ENCODE data around the gene NAALADL2.
A peak's percentile ranks its signal among the peaks of the same experiment; 100 is the strongest.
"Not testable (repeated sequence)": the region's sequence is repeated elsewhere in the genome, so short reads cannot be mapped to it uniquely, and the experiment has no call there.

NAALADL2 gene

DNA sequence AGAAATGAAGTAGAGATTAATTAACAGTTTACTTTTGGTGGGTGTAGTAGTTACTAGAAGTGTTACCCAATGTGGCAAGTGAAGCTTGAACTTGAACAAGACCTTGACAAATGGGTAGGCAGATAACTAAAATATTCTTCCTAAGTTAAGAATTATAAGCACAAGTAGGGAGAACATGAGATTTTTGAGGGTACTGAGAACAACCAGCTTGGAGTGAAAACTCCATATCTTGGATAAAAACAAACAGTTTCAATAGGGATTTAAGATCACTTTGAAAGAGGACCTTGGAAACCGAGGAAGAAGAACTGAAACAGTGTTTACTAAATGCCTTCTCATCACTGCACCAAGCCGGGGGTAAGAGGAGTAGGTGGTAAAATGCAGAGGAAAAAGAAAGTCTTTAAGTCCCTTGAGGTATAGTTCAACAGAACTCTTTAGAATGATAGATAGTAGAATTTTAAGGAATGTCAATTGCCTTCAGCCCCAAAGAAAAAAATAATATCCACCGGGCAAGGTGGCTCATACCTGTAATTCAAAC lies 496.7 kb downstream of the NAALADL2 start:
- no peak for FAIRE-seq
- no peak for DNase-seq (ENCODE audit: low spot score)

DNA sequence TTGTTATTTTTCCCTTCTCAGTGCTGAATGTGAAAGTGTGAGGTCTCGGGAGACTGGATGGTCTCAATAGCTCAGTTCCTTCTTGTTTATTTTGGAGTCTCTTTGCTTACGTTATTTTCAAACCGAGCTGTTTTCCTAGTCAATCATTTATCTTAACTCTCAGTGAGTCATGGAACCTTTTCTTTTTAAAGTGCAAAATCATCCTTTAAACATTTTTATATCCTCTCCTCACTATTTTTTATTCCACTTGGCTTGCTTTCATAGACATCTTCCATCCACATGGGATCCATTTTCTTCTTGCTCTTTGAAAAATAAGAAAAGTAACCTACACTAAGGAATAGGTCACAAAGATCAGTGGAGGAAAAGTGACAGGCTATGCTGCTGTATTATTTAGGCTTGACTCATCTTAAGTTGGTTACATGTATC lies 497.8 kb downstream of the NAALADL2 start:
- DNase-seq (ENCODE audit: low spot score) (no peak), FAIRE-seq (no peak)

DNA sequence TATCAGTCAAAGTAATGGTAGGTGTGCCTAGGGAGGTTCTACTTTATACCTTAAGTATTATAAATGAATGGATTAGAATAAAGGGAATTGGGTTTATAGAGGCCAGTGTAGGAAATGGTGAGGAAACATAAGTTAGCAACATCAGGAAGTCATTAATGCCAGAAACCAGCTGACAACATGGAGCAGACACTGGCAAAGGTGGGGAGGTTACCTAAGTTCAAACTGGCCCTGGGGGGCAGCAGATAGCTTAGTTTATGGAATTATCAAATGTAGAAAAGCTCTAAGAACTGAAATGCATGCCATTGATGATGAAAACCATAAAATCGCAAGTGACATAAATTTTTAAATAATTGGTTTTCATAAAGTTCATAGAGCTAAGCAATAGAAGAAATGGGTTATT lies 498.6 kb downstream of the NAALADL2 start:
- no peak for DNase-seq (ENCODE audit: low spot score)
- FAIRE-seq = no peak

DNA sequence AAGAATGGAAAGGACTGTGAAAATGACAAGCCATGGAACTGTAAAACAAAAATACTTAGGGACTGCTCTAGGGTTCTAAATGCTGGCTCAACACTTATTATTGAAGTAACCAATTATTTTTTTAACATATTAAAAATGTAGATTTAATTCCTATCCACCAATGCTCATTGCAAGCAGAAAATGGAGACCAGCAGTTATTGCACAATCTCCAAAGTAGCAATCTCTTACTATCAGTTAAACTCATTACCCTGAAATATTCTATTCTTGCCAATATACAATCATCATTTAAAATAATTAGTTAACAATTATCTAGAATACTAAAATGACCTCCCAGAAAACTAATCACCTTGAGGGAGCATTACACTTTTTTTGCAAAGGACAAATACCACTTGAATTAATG lies 499.8 kb downstream of the NAALADL2 start:
- DNase-seq (ENCODE audit: low spot score) (no peak), FAIRE-seq (no peak)

DNA sequence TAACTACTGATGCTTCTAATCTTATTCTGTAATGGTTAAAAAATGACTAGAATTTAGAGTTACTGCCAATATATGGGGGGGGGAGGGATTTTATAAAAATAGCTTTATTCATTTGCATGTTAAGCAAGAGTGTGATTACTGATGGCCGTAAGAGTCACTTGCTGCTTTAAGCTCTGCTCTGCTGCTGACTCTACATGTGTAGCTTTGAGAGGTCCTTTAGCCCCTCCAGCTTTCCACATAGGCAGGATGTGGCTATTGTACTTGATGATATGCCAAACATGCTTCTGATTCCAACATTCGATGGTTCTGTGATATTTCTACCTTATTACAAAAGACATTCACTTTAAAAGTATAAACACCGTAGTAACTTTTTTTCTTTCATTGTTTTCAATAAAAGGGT lies 511.3 kb downstream of the NAALADL2 start:
- FAIRE-seq = not testable (repeated sequence)

DNA sequence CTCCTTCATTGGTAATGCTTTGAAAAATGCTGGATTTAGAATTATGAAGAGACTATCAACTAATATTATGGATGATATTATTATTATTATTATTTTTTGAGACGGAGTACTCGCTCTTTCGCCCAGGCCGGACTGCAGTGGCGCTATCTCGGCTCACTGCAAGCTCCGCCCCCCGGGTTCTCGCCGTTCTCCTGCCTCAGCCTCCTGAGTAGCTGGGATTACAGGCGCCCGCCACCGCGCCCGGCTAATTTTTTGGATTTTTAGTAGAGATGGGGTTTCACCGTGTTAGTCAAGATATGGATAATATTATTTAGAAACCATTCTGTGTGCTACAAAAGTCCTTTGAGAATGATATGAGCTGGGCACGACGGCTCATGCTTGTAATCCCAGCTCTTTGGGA lies 512.1 kb downstream of the NAALADL2 start:
- FAIRE-seq; DNase-seq (ENCODE audit: low spot score): not testable (repeated sequence)

More for the DNA sequence above, 511.3 kb downstream of the NAALADL2 start:
- not testable (repeated sequence) for DNase-seq (ENCODE audit: low spot score)

DNA sequence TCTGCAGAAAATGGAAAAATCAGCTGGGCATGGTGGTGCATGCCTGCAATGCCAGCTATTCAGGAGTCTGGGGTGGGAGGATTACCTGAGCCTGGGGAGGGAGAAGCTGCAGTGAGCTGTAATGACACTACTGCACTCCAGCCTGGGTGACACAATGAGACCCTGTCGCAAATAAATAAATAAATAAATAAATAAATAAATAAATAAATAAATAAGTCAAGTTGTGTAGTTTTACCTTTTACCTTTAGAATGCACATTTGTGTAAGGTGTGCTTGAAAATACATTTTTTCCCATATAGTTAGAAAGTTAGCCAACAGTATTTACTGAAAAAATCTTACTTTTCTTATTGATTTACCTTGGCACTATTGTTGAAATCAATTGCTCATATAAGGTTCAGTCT lies 515.6 kb downstream of the NAALADL2 start:
- DNase-seq (ENCODE audit: low spot score) = no peak
- no peak for FAIRE-seq

DNA sequence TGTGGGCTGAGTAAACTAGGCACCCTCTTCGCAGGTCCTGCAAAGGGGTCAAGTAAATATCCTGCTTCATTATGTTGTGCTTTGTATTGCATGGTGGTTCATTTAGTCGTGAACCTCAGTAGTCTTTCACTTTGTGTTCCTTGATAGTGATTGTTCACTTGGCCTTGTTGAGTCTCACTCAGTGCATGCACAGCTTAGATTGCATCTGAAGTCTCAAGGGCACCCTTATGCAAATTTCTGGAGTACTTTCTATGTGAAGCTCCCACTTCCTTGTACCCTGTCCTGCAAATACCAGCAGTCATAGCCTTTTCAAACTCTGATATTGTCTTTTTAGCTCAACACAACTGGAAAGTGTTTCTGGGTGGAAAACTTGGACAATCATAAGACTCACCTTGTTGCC lies 519.2 kb downstream of the NAALADL2 start:
- FAIRE-seq (no peak), DNase-seq (ENCODE audit: low spot score) (no peak)

DNA sequence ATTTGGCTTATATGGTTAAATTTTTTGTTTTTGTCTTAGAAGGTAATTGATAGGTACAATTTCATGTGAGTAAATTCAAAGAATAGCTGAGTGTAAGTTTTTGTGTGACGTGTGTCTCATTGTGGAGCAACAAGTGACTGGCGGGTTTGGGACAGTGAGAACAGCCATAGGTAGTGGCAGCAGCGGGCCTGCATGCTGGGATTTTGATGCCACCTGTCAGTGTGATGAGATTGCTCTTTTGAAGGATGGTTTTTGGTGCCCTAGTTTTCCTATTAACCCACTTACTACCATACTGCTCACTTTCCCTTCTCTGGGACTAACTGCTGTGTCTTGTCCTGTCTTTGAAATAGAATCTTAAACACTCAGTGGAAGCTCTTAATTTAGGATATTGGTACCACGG lies 522.6 kb downstream of the NAALADL2 start:
- no peak for FAIRE-seq

DNA sequence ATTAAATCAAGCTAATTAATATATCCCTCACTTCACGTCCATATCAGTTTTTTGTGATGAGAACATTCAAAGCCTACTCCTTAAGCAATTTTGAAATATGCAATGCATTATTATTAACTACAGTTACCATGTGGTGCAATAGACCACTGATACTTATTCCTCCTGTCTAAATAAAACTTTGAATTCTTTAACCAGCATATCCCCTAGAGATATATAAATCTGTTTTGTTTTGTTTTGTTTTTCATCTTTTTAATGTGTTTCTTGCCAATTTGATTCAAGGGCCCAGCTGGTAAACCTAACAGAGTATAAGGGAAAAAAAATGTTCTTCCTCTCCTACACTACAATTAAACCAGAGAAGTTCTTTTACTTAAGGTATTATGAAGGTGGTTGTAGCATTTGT lies 524.2 kb downstream of the NAALADL2 start:
- DNase-seq (ENCODE audit: low spot score) (no peak), FAIRE-seq (no peak)

More for the DNA sequence above, 522.6 kb downstream of the NAALADL2 start:
- DNase-seq (ENCODE audit: low spot score) = no peak

DNA sequence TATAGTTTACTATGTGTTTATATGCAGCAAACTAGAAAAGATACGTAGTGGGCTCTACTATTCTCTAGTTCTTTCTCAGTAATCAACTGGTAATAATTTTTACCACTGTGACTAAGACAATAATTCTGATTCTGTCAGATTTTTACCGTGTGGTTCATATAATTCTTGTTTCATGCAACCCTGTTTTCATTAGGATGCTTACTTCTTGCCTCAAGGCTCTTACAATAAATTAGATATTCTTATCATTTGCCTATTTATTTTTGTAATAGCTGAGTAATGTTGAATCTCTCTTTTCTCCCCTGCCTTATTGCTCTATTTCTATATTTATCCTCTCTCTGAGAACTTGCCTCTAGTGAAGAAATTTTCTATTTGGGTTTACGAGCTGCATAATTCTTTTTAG lies 524.7 kb downstream of the NAALADL2 start:
- DNase-seq (ENCODE audit: low spot score) (no peak), FAIRE-seq (no peak)

DNA sequence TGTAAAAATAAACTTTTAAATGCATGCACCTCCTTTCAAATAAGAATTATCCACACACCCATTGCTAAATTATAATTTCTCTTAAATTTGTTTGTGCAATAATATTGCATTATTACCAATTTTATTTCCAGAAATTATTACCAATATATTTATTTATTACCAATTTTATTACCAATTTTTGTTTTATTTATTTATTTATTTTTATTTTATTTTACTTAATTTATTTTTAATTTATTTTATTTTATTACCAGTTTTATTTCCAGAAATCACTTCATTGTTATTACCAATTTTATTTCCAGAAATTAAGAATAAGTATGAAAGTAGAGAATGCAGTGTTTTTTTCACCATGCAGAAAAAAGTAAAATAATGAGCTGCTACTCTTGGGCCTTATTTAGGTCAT lies 525.4 kb downstream of the NAALADL2 start:
- DNase-seq (ENCODE audit: low spot score) = no peak
- no peak for FAIRE-seq

DNA sequence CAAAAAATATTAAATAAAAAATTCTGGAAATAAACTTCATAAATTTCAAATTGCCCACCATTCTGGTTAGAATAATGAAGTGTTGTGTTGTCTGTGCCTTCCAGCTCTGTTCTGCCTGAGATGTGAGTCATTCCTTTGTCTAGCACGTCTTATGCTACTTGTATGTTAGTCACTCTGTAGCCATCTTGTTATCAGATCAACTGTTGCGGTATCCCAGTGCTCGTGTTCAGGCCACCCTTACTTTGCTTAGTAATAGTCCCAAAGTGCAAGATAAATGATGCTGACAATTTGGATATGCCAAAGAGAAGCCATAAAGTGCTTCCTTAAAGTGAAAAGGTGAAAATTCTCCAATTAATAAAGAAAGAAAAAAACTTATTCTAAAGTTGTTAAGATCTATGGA lies 527.5 kb downstream of the NAALADL2 start:
- FAIRE-seq (no peak), DNase-seq (ENCODE audit: low spot score) (peak; percentile 35)

DNA sequence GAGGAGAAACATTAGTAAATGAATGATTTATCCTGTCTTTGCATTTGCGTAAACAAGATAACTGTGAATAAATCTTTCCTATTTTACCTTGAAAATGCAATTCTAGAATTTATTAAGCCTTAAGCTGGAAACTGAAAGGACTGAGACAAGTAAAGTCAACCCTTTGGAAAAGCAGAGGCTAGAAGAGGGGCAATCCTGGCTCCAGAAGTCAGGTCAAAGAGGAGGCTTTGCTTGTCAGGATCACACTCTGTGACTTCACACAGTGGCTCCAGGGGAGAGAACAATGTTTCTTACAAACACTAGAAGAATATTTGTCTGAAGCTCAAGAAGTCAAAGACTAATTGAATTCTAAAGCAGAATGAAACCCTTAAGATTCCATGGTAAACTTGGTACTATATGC lies 530.4 kb downstream of the NAALADL2 start:
- no peak for DNase-seq (ENCODE audit: low spot score)
- no peak for FAIRE-seq

DNA sequence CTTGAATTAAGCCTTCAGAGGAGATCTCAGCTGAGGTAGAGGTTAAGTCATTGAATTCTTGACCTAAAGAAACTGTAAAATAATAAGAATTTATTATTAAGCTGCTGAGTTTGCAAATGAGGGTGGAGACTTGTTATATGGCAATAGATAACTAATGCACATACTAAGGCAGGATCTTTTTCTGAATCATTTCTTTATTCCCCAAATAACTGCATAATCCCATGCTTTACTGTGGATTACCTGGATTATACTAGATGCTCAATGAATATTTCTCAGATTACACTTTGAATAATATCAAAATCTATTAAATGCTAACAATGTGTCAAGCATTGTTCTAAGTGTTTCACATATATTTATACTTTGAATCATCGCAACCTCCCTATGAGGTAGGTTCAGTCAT lies 532.5 kb downstream of the NAALADL2 start:
- FAIRE-seq = no peak
- DNase-seq (ENCODE audit: low spot score) = no peak

DNA sequence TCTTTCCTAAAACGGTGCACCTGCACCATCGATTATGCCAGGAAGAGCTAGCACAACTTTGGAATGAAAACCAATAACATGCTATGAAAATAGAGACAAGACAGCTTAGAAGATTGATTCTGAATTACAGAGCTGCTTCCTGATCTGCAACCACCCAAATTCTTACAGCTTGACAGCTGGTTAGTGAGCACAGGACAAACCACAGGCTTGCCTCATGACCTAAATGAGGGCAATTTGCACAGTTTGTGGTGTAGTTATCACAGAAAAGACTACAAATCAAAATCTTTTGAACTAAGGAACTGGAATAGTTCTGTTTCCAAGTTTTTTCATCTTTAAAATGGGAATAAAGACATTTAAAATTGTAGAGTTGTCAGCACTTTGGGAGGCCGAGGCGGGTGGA lies 533.5 kb downstream of the NAALADL2 start:
- no peak for DNase-seq (ENCODE audit: low spot score)
- no peak for FAIRE-seq

DNA sequence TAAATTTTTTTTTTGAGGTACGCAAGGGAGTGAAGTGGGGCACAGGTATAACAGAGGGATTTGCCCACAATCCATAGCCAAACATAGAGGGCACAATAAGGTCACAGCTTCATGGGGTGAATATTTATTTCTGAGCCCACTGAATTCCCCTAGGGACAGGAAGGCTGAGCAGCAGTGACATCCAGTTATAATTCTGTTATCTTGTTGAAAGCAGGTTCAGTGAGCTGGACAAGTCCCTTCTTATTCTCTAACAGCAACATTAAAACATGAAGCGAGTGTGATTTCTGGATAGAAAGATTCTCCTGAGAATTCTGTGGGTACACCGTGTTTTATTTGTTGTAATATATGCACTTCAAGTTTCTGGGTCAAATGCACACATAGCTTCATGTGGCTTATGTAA lies 538.2 kb downstream of the NAALADL2 start:
- no peak for FAIRE-seq
- DNase-seq (ENCODE audit: low spot score) = no peak

DNA sequence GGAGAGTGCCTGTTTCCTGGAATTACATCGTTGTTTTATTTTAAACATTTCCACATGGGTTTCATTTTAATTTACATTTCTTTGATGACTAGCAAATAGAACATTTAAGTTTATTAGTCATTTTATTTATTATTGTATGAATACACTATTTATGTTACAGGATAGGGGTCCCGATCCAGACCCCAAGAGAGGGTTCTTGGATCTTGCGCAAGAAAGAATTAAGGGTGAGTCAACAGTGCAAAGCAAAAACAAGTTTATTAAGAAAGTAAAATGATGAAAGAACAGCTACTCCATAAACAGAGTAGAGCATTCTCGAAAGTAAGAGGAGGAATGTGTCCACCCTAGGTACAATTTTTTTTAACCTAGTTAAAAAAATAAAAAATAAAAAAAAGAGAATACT lies 539.5 kb downstream of the NAALADL2 start:
- DNase-seq (ENCODE audit: low spot score) (no peak), FAIRE-seq (no peak)

DNA sequence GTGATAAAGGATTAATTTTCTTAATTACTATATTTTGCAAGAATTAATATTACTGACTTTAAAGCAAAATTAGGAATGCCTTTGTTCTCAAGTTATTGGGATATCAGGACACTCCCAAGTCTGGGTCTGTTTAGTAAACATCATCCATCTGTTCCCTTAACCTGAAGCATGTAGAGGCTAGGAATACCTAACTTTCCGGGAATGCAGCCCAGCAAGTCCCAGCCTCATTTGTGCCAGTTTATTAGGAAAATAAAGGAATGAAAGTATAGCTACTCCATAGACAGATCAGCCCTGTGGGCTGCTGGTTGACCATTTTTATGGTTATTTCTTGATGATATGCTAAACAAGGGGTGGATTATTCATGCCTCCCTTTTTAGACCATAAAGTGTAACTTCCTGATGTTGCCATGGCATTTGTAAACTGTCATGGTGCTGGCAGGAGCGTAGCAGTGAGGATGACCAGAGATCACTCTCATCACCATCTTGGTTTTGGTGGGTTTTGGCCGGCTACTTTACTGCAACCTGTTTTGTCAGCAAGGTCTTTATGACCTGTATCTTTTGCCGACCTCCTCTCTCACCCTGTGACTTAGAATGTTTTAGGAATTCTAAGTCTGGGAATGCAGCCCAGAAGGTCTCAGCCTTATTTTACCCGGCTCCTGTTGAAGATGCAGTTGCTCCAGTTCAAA lies 540.2 kb downstream of the NAALADL2 start:
- DNase-seq (ENCODE audit: low spot score) (no peak), FAIRE-seq (no peak)

DNA sequence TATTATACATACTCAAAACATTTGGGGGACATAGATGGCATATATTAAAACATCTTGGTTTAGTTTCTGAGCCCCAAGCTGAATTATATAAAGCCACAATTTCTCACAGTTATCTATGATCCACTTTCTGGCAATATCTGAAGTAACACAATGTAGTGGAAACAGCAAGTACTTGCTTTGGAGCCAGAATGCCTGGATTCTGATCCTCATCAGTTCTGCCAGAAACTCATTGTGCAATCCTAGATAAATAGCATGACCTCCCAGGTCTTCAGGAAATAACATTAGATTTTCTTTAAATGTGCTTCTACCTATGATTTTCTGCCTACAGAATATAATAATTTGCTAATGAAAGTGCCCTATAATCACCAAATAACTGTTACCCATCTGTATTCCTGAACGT lies 544.9 kb downstream of the NAALADL2 start:
- no peak for FAIRE-seq
- DNase-seq (ENCODE audit: low spot score) = no peak

DNA sequence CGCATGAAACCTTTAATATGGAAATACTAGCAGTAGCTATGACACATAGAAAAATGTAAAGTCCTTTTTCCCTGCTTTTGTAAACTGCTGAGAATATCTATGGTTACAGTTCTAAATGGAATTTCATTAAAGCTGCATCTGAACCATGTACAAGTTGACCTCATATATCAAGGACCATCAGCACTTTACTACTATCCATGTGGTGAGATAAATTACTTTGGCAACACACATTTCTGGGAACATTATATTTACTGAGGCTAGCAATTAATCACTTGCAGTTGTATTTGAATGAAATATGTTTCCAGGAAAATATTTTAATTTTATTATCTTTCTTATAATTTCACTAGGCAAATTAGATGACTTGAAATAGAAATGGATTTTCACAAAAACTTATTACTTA lies 545.5 kb downstream of the NAALADL2 start:
- no peak for FAIRE-seq
- DNase-seq (ENCODE audit: low spot score) = no peak

DNA sequence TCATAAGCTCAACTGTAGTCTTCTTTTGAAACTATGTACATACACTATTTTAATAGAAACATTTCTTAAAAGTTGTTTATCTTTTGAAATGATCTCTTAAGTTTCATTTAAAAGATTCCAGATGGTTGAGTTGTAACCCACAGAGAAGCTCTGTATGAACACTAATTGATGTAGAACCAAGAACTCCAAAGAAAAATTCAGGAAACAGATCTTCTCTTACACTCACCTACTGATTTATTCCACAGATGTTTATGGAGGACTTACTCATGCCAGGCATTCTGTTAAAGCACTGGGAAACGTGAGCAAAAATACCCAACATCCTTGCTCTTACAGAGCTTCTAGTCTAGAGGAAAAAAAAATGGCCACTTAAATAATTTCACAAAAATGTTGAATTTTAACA lies 551.1 kb downstream of the NAALADL2 start:
- FAIRE-seq = no peak
- no peak for DNase-seq (ENCODE audit: low spot score)

DNA sequence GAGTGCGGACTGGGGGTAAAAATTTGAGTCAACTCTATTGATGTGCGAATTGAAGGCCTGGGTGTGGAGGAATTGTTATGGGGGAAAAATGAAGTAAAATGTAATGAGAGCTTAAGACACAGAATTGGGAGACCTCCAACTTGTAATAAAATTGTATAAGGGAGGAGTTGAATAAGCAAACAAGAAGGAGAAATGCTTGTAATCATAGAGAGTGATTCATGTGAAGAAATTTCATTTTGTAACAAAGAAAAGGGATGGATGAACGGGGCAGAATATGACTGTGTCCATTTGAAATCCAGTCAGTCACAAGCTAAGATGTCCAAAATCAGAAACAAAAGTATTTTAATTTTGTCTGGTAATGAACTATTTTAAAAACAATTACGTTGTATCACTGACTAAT lies 552.3 kb downstream of the NAALADL2 start:
- FAIRE-seq (no peak), DNase-seq (ENCODE audit: low spot score) (no peak)

DNA sequence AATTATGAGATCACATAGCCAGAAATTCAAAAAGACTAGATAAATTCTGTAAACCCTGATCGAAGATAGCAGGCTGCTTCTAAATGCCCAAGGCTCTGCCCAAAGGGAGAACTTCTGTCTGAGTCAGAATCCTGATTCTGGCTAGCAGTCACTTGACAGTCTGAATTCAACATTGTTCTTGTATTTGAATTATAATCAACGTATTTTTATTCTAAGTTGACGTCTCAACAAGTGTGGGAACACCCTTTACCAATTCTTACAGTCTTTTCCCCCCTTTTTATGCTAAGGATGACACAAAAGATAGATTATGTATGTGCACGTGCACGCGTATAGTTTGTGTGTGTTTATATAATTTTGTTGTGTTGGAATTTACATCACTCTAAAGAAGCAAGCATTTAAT lies 552.8 kb downstream of the NAALADL2 start:
- FAIRE-seq = no peak
- DNase-seq (ENCODE audit: low spot score) = no peak
